ENCODE results near the gene IKZF3.
"Not testable (repeated sequence)": the region's sequence is repeated elsewhere in the genome, so short reads cannot be mapped to it uniquely, and the experiment has no call there.

The IKZF3 gene

DNA sequence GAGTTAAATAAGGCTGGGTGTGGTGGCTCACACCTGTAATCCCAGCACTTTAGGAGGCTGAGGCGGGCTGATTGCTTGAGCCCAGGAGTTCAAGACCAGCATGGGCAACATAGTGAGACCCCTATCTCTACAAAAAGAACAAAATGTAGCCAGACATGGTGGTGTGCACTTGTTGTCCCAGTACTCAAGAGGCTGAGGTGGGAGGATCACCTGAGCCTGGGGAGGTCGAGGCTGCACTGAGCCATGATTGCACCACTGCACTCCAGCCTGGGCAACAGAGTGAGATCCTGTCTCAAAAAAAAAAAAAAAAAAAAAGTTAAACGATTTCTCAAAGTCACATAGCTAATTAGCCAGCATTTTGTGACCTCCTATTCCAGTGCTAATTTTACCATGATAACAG is 99.9 kb downstream of the IKZF3 start:
- not testable (repeated sequence) for H3K27ac ChIP-seq, H3K4me3 ChIP-seq

DNA sequence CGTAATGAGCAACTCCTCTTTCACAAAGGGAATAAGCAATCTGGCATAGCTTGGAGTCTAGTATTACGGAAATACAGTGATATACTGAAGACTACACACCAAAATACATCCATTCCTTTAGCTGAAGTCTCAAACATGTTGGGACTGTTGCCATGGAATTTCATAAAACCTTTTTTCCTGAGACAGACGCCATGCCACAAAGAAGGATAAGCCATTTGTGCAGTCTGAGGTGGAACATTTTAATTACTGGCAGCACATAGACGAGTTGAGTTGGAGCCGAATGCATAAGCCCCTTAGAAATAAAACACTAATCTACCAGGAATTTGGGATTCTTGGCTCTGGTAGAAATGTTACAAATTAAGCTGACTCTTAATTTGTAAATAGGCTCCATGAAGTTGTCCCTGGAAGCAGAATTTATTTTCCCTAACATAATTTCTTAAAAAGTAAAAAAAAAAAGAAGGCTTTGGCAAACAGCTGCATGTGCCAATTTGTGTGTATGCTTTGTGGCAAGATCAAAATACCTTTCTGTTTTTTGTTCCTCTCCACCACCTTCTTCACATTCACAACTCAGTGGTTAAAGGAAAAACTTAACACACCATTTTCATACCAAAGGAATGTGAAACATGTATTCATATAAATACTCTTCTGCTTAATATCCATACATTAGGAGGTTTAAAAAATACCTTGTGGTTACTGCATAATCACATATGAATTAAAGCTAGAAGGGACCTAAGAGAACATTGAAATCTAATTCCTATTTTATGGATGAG is 100.9 kb downstream of the IKZF3 start:
- Histone ChIP-seq H3K4me3 (no peak overlapping the region), H3K27ac (no peak overlapping the region)

DNA sequence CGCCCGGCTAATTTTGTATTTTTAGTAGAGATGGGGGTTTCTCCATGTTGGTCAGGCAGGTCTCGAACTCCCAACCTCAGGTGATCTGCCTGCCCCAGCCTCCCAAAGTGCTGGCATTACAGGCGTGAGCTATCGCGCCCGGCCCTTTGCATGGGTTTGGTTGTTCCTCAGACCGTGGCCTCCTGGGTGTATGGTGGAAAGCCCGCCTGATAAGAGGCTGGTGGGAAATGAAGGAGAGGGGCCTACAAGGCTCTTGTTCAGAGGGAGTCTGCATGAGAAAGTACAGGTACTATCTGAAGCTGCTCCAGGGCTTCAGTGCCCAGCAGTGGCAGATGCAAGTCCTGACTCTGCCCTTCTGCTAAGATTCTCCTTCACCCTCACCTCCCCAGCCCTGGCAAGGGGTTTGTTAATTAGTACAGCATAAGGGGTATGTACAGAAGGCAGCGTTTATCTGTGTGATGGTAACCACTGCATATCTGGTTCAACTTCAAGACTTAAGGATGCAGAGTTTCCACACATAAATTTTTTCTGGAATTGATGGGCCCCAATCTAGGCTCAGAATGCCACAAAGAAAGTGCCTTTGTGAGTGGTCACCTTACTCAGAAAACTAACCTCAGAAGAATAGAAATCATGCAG is 102.1 kb downstream of the IKZF3 start:
- Histone ChIP-seq H3K27ac (no peak overlapping the region), H3K4me3 (no peak overlapping the region)

DNA sequence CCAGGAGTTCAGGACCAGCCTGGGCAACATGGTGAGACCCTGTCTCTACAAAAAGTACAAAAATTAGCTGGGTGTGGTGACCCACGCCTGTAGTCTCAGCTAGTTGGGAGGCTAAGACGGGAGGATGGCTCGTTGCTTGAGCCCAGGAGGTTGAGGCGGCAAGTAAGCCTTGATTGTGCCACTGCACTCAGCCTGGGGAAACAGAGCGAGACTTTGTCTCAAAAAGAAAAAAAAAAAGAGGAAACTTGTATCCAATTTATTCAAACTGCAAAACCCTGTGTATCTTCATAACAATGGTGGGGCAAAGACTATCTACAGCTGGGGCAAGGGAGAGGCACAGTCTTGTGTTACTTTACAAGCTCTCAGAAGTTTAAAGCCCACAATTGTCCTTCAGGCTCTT is 104.9 kb downstream of the IKZF3 start:
- H3K27ac ChIP-seq, result no peak overlapping the region

DNA sequence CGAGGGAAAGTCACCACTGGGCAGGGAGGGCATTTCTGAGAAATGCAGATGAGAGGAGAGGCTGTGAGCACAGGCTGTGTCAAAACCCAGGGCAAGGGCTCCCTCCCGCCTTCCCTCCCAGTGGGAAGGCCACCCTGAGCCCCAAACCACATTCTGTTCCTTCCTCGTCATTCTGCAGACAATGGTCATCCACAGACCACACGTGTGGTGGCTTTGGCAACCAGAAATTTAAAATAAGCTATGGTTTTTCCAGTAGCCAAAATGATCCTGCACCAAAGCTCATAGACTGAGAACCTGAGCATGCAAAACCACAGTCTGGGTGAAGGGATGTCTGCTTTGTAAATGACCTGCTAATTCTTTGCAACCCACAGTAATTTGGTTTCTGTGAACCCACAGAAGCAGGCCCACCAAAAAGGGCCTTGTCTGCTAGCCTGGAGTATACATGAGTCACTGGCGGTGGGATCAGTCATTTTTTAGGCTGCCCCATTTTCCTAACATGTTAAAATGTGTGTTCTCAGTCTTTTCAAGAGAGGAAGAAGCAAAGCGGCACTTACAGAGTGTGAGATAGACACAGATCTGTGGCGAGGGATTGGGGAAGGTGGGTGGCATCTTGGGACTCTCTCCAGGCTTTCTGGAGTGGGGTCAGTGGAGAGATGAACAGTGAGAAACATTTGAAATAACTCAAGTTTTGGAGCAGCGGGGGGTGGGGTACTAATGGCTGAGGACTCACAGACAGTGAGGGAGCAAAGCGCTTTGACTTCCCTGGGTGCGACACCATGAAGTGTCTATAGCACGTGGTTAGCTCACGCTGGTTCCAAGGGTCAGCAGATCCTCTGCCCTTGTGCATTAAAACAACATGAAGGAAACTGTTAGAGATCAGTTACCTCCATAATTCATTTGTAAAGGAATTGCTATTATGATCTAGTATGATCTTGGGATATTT is 105.9 kb downstream of the IKZF3 start:
- H3K27ac ChIP-seq, result peak overlapping the region in 8 of 21 experiments; percentile 0 to 99 (median 45)
- H3K4me3 ChIP-seq, result no peak overlapping the region

More for the DNA sequence above, 104.9 kb downstream of the IKZF3 start:
- no peak overlapping the region for H3K4me3 ChIP-seq

DNA sequence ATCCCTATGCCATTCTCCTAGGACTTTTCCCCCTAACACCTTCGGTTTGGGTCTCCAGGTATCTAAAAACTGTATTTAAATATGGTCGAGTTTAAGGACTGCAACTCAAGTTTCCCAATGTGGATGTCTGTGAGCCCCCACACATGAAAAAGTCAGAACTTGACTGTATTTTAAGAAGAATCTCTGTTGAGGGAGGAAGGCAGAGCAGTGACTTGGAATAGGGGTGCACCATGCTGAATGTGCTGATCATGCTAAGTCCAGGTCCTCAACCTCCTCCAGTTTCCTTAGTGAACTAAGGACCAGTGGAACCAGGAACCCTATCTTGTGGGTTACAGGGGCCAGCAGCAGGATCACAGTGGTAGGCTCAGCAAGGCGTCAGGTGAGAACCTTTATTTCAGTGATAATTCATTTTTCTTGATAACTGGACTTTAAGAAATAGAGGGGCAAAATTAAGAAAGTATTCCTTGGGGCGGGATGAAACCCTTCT is 106.9 kb downstream of the IKZF3 start:
- Histone ChIP-seq H3K27ac (peak overlapping the region in 8 of 21 experiments; percentile 21 to 99 (median 92)), H3K4me3 (no peak overlapping the region)

DNA sequence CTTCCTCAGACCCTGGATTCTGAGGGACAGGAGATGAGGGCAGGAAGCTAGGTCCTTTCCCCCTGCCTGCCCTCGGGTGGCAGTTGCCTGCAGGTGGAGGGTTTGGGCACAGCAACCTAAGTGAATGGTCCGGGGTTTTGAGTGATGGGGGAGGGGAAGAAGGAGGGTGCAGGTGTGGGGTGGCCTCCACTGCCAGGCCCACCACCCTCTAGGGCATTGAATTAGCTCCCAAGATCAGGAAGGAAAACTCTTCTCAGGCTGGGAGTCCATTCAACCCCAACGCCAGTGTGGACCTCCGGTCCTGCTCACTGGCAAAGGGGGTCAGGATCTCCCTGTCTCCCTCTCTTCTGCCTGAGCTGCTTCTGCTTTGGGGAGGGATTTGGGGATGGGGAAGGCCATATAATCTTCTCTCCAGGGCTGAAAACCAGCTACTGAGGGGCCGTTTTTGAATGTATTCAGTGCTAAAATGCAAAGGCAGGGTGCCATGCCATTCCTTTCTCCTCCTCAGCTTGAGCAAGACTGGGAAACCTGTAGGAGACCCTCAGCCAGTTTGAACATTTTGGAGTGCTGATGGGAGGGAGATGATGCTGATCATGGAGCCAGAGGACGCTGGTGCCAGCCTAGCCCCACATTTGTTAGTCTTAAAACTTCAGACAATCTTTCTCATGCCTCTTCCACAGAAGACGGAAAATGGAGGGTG is 107.6 kb downstream of the IKZF3 start:
- no peak overlapping the region for H3K4me3 ChIP-seq
- H3K27ac ChIP-seq, result peak overlapping the region in 13 of 21 experiments; percentile 3 to 99 (median 91)

DNA sequence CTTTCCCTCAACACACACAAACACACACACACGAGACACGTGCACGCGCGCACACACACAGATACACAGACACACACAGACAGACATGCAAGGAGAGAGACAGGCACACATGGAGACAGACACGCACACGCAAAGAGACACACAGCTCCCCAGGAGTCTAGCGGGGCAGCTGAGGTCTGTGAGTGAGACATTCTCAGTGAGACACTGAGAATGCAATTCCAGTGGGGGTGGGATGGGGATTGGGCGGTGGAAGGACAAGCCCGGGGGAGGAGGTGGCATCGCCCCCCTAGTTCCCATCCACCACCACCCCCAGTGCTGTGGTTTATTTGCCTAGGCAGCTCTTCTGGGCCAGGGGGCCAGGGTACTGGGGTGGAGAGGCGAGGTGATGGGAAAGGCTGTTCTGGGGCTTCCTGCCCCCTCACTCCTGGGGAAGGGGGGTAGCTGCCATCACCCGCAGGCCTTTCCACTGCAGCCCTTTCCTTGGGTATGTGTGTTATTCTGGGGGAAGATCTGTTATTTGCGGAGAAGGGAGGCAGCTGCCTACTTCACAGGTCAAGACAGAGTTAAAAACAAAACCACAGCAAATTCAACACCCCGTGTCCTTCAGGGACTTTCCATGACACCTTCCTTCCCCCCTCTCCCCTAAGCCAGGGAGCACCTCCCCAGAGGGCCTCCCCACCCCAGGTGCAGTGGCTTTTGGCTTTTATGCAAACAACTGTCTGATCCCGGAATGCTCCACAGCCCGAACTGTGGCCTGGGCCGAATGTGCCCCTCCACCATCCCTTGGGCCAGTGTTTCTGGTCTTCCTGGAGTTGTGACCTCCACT is 108.3 kb downstream of the IKZF3 start:
- no peak overlapping the region for H3K4me3 ChIP-seq
- peak overlapping the region in 20 of 21 experiments; percentile 3 to 99 (median 92) for H3K27ac ChIP-seq

DNA sequence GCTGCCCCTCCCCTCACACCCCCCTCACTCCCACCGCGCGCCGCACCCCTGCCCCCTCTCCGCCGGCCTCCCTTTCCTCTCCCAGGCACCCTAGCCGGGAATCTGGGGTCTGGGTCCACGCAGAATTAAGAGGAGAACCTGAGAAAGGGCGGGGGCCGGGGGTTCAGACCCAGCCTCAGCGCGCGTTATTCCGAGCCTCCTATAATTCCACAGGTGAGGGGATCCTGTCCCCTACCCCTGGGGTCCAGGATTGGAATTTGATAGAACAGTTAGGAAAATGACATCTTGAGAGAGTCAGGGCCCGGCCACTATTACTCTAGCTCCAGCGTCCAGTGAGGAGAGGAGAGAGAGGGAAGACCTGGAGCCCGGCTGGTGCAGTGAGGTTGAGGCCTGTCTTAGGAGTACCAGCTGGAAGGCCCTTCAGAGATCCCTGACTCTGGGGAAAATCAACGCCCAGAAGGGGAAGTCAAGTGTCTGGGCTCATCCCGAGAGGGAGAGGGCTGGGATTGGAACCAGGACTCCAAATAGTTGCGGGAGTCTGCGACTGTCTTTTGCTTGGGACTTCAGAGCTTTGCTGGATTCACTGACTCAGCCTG is 109.1 kb downstream of the IKZF3 start:
- peak overlapping the region; percentile 36 to 61 (median 47) for H3K4me3 ChIP-seq
- H3K27ac ChIP-seq, result peak overlapping the region; percentile 71 to 99 (median 91)

DNA sequence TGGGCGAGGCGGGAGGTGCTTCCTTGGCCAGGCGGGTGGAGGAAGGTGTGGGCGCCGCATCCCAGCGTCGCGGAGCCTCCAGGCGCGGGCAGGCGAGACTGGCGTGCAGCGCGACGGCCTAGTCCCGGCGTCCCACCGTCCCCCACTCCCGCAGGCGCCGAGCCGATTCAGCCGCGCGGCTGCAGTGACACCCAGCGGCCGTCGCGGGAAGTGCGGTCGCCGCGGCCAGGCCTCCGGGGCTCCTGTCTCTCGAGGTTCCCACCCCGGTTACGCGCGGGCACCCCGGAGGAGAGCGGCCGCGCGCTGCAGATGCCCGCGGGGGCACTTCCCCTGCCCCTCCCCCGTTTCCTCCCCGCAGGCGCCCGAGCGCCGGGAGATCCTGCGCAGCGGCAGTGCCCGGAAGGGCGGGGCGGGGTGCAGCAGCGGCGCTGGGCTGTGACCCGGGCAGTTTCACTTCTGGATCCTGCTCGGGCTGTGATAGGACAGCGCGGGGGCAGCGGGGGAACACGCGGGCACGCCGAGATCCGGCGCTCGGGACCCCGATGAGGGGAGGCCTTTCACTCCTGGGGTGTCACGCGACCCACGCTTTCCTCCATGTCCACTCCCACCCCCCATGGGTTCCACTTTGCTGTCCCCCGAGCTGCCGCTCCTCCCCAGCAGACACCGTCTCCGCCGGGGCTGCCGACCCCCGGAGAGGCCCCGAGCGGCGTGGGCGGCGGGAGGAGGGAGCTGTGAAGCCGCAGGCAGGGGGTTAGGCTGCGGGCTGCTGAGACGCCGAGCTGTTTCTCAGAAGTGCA is 109.8 kb downstream of the IKZF3 start:
- H3K27ac ChIP-seq, result peak overlapping the region; percentile 71 to 99 (median 91)
- H3K4me3 ChIP-seq, result peak overlapping the region; percentile 36 to 61 (median 47)

DNA sequence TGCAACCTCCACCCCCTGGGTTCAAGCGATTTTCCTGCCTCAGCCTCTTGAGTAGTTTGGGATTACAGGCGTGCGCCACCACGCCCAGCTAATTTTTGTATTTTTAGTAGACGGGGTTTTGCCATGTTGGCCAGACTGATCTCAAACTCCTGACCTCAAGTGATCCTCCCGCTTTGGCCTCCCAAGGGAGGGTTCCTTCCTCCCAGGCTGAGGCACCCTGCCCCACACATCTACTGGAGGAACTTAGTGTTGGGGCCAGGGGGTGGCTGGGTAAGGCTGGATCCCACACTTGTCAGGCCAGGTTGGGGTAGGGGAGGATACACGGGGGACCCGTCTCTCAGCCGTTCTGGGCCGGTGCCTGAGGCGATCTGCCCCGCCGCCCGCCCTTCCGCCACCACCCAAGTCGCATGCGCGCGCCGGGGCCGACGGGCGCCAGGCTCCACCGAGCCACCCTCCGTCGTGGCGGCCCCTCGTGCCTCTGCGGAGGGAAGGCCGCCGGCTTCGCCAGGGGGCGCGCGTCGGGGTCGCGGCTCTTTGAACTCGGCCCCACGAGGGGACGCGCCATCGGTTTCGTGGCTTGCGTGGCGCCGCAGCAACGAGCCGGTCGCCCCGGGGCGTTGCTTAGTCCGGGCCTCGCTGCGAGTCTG is 110.5 kb downstream of the IKZF3 start:
- Histone ChIP-seq H3K4me3 (peak overlapping the region; percentile 36 to 61 (median 47)), H3K27ac (peak overlapping the region; percentile 57 to 99 (median 91))

DNA sequence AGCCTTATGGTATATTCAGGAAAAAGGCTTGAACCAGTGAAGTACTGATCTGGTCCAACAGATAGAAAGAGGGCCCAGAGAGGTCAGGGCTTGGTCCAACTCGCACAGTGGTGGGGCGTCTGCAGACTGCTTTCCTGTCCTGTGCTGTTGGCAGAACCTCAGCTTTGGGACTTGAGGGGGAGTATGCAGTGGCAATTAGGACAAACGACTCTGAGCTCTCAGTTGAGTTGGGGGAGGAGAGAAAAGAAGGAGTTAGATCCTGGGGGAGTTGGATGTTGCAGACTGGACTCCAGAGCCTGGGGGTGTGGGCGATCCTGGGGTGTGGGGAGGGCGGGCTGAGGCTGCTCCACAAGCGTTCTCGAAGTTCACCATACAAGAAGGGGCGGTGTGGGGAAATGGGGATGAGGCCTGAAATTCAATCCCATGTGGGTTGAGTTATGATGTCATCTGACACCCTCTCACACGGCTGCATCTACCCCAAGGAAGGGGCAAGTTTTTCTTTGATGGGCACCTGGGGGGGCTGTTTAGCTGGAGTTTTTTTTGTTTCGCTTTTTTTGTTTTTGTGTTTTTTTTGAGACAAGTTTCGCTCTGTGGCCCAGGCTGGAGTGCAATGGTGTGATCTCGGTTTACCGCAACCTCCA is 111.8 kb downstream of the IKZF3 start:
- no peak overlapping the region for H3K27ac ChIP-seq
- no peak overlapping the region for H3K4me3 ChIP-seq

DNA sequence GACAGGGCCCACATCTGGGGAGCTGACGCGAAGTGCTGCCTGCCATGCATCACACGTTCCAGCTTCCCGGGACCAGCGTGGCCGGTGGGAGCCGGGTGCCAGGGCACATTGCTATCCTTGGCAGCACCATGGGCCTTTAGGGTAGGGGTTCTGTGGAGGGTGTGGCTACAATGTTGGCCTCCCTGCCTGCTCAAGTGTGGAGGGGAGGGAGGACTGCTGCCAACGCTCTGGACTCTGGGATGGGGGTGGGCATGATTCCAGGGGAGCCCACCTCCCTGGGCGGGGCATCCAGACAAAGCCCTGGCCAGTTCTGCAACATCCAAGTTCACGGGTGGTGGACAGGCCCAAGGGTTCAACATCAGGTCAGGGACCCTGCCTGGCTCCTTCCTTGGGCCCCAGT is 112.5 kb downstream of the IKZF3 start:
- Histone ChIP-seq H3K4me3 (no peak overlapping the region), H3K27ac (no peak overlapping the region)

DNA sequence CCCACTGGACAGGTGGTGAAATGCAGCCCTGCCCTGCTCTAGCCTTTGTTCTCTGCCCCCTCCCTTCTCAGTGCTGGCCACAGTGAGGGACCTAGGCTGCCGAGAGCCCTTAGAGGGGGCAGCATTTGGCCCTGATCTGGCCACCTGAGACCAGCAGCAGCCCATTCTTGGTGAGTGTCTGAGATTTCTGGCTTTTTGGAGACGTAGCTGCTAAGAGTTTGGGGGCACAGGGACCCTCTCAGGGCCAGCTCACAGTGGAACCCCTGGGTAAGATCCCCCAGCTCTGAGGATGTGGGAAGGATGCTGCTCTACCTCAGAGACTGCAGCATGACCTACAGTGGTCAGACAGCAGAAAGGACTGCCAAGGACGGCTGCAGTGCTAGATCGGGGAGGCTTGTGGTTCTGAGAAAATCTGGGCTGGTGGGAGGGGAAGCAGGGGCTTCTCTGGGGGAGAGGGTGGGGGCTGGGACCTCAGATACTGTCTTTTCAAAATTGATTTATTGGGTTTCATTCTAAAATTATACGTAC is 113.0 kb downstream of the IKZF3 start:
- Histone ChIP-seq H3K4me3 (no peak overlapping the region), H3K27ac (no peak overlapping the region)

DNA sequence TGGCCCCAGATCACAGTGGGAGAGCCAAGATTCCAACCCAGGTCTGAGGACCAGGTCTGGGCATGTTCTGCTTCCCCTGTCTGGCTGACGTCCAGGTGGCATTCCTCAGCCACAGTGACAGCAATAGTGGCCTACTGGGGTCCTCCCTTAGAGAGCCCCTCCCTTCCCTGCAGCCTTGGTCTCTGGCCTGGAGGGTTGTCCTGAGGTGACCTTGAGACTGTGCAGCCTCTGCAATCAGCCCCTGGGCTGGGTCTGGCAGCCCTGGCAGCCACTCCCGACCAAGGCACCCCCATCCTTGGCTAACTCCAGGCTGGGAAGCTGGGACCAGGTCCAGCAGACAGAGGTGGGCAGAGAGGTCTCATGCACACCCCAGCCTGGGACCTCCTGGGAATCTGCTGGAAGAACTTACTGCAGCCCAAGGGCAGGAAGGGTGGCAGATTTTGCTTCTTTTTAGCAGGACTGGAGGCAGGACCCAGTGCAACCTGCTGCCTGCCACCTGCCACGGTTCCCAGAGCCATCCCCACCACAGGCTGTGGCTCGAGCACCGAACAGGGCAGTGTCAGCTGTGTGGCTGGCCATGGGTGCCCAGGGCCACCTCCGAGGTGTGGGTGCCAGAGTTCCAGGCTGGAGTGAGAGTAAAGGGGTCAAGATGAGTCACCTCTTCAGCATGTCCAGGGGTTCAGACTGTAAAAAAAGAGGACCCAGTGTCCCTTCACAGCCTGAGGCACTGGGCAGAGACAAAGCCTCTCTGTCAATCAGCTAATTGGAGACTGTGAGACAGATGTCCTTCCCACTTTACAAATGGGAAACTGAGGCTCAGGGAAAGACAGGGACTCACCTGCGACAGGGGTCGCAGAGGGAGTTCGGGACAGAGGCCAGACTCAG is 113.7 kb downstream of the IKZF3 start:
- Histone ChIP-seq H3K27ac (peak overlapping the region in 1 of 21 experiments; percentile 1), H3K4me3 (no peak overlapping the region)

All from skin epidermis (tissue), 12 donors.